Neutrophil (primary cell): ENCODE results near the gene MAN2B1.
"Not testable (repeated sequence)": the region's sequence is repeated elsewhere in the genome, so short reads cannot be mapped to it uniquely, and the experiment has no call there.

ENCODE experiments used
- H3K27ac ChIP-seq: fragments of 200-600 bp; sonication (generic); 2 replicates; pipeline ENCODE4 v1.5.1; 2016; ENCODE audit warnings: mild to moderate bottlenecking, moderate library complexity
- H3K27me3 ChIP-seq: fragments of 200-600 bp; sonication (generic); 2 replicates; pipeline ENCODE4 v1.6.0; 2016; ENCODE audit warnings: mild to moderate bottlenecking
- H3K36me3 ChIP-seq: fragments of 200-600 bp; sonication (generic); 2 replicates; pipeline ENCODE4 v1.5.1; 2017
- H3K4me1 ChIP-seq, 2 experiments: fragments of 200-600 bp in 1 of 2; sonication (generic) in 1 of 2; 1 replicate in 1 of 2; 2 replicates in 1 of 2; pipeline versions ENCODE4 v1.5.1 to v1.6.1; 2013 to 2016; ENCODE audit warnings: low read depth in 1 of 2, low read length in 1 of 2, mild to moderate bottlenecking in 1 of 2, moderate library complexity in 1 of 2; ENCODE audit not compliant: control insufficient read depth in 1 of 2, insufficient read depth in 1 of 2
- H3K4me3 ChIP-seq, 2 experiments: fragments of 200-600 bp in 1 of 2; sonication (generic) in 1 of 2; 1 replicate in 1 of 2; 2 replicates in 1 of 2; pipeline ENCODE4 v1.5.1; 2013 to 2016; ENCODE audit warnings: low read depth in 1 of 2, low read length in 1 of 2, mild to moderate bottlenecking in 1 of 2, moderate library complexity in 1 of 2
- H3K9me3 ChIP-seq: fragments of 200-600 bp; sonication (generic); 2 replicates; pipeline ENCODE4 v1.5.1; 2016
- TF ChIP-seq, protein P1 (sequence below): fragments of 200-600 bp; sonication (generic); IDR thresholded peaks from 2 replicates; pipeline ENCODE4 v1.5.1; 2016; ENCODE audit warnings: antibody characterized with exemption

Gene MAN2B1

DNA sequence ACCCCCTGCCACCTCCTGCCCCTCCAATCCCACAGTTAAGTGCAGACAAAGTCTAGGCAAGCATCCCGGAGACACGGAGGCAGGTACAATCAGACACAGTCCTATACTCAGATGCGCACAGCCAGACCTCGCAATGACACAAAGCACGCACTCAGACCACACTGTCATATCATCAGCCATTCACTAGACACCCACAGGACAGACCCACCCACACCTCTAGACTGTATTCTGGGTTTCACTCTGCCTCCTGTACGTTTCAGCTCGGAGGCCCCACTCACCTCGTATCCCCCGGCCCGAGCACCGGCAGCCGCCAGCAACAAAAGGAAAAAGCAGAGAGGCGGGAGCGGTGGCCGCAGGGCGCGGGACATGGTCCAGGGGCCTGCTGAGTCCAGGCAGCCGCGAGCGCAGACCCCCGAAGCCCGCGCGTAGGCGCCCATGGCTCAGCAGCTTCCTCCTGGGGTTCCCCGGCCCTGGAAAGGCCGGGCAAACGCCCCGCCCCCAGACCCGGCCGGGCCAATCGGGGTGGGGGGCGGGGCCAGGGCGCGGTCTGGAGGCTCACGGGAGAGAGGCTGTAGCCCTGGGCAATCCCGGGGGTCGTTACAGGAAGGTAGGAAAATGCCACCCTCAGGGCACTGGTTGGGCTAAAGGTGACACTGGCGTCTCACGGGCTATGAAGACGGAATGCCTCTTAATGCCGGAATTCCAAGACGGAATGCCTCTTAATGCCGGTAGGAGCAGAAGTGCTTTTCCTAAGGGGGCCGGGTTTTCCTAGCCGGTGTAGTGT, at the start of gene MAN2B1, which contains the start of gene WDR83:
MAN2B1 (minus strand) TSS at position 478 of the 784 bp plus-strand sequence; CDS start at position 437, 41 bp downstream.
WDR83 (plus strand) TSS at position 543 of the 784 bp plus-strand sequence. CDS start 2,984 bp downstream, outside the sequence.
- TF ChIP-seq, protein P1, sequence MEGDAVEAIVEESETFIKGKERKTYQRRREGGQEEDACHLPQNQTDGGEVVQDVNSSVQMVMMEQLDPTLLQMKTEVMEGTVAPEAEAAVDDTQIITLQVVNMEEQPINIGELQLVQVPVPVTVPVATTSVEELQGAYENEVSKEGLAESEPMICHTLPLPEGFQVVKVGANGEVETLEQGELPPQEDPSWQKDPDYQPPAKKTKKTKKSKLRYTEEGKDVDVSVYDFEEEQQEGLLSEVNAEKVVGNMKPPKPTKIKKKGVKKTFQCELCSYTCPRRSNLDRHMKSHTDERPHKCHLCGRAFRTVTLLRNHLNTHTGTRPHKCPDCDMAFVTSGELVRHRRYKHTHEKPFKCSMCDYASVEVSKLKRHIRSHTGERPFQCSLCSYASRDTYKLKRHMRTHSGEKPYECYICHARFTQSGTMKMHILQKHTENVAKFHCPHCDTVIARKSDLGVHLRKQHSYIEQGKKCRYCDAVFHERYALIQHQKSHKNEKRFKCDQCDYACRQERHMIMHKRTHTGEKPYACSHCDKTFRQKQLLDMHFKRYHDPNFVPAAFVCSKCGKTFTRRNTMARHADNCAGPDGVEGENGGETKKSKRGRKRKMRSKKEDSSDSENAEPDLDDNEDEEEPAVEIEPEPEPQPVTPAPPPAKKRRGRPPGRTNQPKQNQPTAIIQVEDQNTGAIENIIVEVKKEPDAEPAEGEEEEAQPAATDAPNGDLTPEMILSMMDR = peak; percentile 9
- peaks cover 55 to 63% of the 10 kb centered on the region in 2 experiments for H3K4me1 ChIP-seq
- no peaks in the 10 kb centered on the region for H3K27me3 ChIP-seq
- H3K4me3 ChIP-seq = peak within 1 kb of the TSS; percentile 91 to 92
- peak within 1 kb of the TSS; percentile 94 for H3K27ac ChIP-seq
- peaks cover 36% of the 10 kb centered on the region for H3K36me3 ChIP-seq
- no peaks in the 10 kb centered on the region for H3K9me3 ChIP-seq

DNA sequence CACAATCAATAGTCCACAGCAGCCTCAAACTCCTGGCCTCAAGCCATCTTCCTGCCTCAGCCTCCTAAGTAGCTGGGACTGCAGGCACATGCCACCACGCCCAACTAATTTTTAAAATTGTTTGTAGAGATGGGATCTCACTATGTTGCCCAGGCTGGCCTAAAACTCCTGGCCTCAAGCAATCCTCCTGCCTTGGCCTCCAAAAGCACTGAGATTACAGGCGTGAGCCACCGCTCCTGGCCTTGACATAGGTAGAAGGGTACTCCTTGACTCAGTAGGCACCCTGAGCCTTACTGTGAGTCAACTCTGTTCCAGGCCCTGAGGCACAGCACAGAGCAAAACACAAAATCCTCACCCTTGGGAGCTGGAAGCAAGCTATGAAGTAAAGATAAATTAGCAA, 49.4 kb upstream of the MAN2B1 start:
- H3K27me3 ChIP-seq = peaks cover 3% of the 10 kb centered on the region
- TF ChIP-seq, protein P1 = no peak
- peaks cover 6 to 7% of the 10 kb centered on the region in 2 experiments for H3K4me1 ChIP-seq
- H3K9me3 ChIP-seq = no peaks in the 10 kb centered on the region
- H3K27ac ChIP-seq = no peak overlapping the region
- H3K4me3 ChIP-seq = no peak overlapping the region
- H3K36me3 ChIP-seq = peaks cover 71% of the 10 kb centered on the region

DNA sequence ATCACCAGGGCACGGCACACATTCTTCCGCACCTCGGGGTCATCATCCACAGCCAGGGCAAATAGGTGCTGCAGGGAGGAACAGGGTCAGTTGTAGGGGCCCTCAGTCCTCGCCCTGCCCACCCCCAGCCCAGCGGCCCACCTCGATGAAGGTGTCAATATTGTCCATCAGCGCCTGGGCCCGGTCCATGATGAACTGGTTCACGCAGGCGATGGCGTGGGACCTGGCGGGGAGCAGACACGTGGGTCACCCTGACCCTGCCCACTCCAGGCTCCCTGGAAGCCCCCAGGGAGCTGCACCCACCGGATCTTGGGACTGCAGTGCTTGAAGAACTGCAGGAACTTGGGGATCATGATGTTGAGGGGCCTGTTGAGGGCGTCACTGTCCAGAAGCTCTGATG, 48.6 kb upstream of the MAN2B1 start:
- TF ChIP-seq, protein P1 = no peak
- Histone ChIP-seq H3K27ac (no peak overlapping the region), H3K9me3 (no peaks in the 10 kb centered on the region), H3K4me3 (no peak overlapping the region), H3K4me1 (no peaks in the 10 kb centered on the region), H3K27me3 (no peaks in the 10 kb centered on the region), H3K36me3 (peaks cover 79% of the 10 kb centered on the region)

DNA sequence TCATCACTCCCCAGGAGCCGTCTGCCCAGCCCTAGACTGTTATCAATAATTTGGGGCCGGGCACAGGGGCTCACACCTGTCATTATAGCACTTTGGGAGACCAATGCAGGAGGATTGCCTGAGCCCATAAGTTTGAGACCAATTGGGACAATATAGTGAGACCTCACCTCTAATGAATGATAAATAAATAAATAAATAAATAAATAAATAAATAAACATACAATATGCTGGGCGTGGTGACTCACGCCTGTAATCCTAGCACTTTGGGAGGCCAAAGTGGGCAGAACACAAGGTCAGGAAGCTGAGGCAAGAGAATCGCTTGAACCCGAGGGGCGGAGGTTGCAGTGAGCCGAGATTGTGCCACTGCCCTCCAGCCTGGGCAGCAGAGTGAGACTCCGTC, 46.8 kb upstream of the MAN2B1 start:
- H3K36me3 ChIP-seq = peaks cover 87% of the 10 kb centered on the region
- H3K27ac ChIP-seq, H3K4me1 ChIP-seq, H3K9me3 ChIP-seq, H3K27me3 ChIP-seq, H3K4me3 ChIP-seq: not testable (repeated sequence)

DNA sequence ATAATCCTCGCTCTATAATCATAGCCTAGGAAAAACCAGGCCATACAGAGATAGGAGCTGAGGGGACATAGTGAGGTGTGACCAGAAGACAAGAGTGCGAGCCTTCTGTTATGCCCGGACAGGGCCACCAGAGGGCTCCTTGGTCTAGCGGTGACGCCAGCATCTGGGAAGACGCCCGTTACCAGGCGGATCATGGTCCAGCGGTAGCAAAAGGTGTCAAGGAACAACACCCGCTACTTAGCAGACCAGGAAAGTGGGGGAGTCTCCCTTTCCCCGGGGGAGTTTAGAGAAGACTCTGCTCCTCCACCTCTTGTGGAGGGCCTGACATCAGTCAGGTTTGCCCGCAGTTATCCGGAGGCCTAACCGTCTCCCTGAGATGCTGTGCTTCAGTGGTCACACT, 45.5 kb upstream of the MAN2B1 start:
- not testable (repeated sequence) for H3K4me3 ChIP-seq, H3K27me3 ChIP-seq, H3K27ac ChIP-seq, H3K4me1 ChIP-seq, H3K9me3 ChIP-seq
- H3K36me3 ChIP-seq = peaks cover 88% of the 10 kb centered on the region

DNA sequence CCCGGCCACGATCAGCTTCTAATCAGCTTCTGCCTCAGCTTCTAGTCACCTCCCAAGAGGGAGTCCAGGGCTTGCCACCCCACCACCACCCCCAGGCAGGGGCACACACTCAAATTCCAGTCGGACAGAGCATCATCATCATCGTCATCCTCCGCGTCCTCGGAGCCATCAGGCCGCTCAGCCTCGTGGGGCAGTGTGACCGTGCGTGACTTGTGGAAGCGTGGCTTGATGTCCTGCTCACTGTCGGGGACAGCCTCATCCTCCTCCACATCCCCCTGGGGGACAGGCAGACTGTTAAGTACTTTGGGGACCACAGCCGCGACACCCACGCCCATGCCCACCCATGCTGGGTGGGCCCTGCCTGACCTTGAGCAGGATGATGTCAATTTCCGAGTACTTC, 44.6 kb upstream of the MAN2B1 start:
- peaks cover 89% of the 10 kb centered on the region for H3K36me3 ChIP-seq
- H3K27ac ChIP-seq = no peak overlapping the region
- no peaks in the 10 kb centered on the region for H3K9me3 ChIP-seq
- TF ChIP-seq, protein P1 = no peak
- no peaks in the 10 kb centered on the region for H3K27me3 ChIP-seq
- H3K4me3 ChIP-seq = no peak overlapping the region
- no peaks in the 10 kb centered on the region for H3K4me1 ChIP-seq
